Activated CD4-positive, alpha-beta T cell treated with anti-CD3 and anti-CD28 coated beads for 48 hours (primary cell): ENCODE measurements around the gene SPAAR.
A peak's percentile ranks its signal among the peaks of the same experiment; 100 is the strongest.
"Not testable (repeated sequence)": the region's sequence is repeated elsewhere in the genome, so short reads cannot be mapped to it uniquely, and the experiment has no call there.

ENCODE experiments used
- DNase-seq: peaks from one replicate; pipeline ENCODE4 v3.0.0-alpha.2; 2020

Gene SPAAR

DNA sequence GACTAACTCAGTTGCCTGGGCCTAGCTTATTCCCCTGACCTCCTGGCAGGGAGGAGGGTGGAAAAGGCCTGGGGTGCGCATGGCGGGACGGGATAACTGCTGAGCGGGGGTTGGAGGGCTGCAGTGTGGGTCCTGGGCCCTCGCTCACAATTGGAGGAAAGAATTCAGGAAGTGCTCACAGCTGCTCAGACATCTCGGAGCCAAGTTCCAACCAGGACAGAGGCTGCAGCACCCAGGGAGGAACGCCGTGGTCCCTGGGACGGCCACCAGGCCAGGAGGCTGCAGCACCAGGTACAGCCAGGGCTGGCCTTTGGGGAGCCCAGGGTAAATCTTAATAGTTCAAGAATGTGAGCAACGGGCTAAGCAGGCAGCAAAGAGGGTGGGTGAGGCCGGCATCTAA lies at the start of gene SPAAR:
Gene SPAAR, plus strand, starts transcription at position 217 of the 400 bp plus-strand sequence. CDS start 974 bp downstream, outside the sequence.
- DNase-seq = no peak

DNA sequence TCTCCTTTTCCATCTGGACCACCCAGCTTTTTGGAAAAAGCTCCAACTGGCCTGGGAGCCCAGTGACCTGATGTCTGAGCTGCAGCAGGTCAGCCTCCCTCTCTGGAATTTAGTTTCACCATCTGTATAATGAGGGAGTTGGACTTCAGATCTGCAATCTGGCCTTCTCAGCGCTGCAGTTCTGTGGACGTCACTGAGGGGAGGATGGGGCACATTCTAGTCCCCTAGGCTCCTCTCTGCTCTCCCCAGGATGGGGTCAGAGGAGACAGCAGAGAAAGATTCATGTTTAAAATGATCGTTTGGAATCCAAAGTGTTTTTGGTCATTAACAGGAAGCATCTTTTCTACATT lies 49.3 kb upstream of the SPAAR start:
- DNase-seq = no peak

- DNase-seq = no peak
Measured at GRCh38 chr9:35861161-35861897, 48.0 kb upstream of the SPAAR start.

- no peak for DNase-seq
Measured at GRCh38 chr9:35862328-35862727, 47.0 kb upstream of the SPAAR start.

DNA sequence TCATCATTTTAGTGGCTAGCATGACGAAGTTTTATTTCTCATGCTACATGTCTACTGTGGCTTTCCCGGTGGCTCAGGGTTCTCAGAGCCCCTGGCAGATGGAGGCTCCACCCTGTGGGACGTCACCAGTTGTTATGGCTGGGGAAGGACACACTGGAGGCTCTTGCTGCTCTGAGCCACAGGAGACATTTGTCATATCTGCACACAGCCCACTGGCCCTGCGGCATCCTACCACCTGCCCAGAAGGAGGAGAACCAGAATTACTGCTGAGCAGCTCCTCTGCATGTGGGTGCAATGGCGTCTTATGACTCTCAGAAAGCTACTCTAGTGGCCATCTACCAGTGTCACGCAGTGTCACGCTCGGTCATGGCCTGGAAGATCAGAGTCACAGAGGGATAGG lies 45.7 kb upstream of the SPAAR start:
- DNase-seq = no peak

- no peak for DNase-seq
Measured at GRCh38 chr9:35864695-35865255, 44.5 kb upstream of the SPAAR start.

- DNase-seq = no peak
Measured at GRCh38 chr9:35867538-35867937, 41.8 kb upstream of the SPAAR start.

GRCh38 chr9:35868933-35869332 lies 40.4 kb upstream of the SPAAR start:
- no peak for DNase-seq

DNA sequence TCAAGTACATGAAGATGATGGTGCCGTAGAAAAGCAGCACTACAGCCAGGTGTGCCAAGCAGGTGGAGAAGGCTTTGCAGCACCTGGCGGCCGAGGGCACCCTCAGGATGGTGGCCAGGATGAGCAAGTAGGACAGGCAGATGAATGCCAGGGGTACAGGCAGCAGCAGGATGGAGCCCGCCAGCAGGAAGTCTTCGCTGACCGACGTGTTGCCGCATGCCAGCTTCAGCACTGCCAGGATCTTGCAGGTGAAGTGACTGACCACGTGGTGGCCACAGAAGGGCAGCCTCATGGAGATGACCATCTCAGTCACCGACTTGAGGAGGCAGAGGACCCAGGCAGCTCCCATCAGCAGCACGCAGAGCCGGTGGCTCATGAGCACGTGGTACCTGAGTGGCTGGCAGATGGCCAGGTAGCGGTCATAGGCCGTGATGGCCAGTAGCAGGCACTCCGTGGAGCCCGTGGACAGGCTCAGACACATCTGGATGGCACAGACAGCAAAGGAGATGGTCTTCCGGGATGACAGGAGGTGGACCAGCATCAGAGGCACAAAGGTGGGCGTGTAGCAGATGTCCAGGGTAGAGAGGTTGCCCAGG lies 39.6 kb upstream of the SPAAR start:
- no peak for DNase-seq

DNA sequence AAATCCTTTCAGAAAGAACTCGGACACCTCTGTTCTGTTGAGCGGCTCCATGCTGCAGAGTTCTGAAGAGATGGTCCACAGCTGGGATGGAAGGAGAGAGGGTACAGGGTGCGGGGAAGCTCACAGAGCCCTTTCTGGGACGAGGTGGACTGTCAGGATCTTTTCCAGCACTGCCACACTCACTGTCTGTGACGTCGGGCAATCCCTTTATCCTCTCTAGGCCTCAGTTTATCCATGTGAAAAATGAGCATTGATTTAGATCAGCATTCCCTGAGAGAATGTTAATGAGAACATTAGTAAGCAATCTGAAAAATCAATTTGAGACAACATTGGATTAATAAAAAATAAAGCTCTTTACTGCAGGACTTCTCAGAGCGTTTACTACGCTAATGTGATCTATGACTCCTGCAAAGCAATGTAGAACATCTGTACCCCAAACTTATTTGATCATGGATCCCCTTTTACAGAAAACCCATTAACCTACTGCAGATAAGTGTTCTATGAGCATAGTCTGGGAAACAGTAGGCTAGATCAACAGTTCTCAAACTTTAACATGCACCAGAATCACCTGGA lies 38.9 kb upstream of the SPAAR start, which contains the start of gene OR13J1:
Gene OR13J1, minus strand, starts transcription at position 51 of the 573 bp plus-strand sequence. Its CDS starts 0 bp downstream, at position 51.
- DNase-seq = no peak

- no peak for DNase-seq
Measured at GRCh38 chr9:35871545-35871944, 37.7 kb upstream of the SPAAR start.

DNA sequence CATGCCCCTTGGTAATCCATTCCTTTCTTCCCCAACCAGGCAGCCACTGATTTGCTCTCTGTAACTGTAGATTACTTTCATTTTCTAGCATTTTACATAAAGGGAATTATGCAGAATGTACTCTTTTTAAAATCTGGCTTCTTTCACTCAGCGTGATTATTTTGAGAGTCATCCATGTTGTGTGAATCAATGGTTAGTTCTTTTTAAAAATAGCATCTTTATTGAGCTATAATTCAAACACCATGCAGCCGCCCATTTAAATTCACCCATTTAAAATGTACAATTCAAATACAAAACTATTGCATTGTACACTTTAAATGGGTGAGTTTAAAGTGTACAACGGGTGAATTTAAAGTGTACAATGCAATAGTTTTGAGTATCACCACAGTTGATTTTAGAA lies 36.8 kb upstream of the SPAAR start:
- DNase-seq = no peak

DNA sequence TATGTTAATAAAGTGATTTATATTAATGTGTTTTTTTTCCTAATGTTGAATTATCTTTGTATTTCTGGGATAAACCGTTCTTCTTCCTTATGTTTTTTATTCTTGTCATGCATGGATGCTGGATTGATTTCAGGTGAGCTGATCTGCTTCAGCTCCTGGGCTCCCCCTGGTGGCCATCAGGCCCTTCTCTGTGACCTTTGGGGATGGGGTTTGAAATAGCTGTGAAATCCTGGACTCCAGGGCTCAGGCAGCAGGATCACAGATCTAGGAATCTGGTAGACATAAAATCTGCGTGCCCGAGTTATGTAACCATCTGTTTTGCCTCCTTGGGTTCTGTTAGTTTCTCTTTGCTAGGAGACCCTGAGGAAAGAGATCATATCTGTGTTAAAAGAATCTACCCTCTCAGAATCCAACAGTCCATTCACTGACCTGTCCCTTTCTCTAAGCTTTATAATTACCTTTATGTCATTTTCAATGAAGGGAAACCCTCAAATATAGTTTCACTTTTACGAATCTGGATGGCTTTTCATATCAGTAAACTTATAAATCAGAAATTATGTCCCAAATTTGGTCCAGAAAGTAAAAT lies 26.9 kb upstream of the SPAAR start:
- peak; percentile 86 for DNase-seq

- no peak for DNase-seq
Measured at GRCh38 chr9:35882996-35883395, 26.3 kb upstream of the SPAAR start.

DNA sequence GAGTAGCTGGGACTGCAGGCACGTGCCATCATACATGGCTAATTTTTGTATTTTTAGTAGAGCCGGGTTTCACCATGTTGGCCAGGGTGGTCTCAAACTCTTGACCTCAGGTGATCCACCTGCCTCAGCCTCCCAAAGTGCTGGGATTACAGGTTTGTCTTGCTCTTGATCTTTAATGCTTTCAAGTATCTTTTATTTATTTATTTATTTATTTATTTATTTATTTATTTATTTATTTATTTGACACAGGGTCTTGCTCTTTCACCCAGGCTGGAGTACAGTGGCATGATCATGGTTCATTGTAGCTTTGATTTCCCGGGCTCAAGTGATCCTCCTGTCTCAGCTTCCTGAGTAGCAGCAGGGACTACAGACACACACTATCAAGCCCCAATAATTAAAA lies 24.4 kb upstream of the SPAAR start:
- not testable (repeated sequence) for DNase-seq

DNA sequence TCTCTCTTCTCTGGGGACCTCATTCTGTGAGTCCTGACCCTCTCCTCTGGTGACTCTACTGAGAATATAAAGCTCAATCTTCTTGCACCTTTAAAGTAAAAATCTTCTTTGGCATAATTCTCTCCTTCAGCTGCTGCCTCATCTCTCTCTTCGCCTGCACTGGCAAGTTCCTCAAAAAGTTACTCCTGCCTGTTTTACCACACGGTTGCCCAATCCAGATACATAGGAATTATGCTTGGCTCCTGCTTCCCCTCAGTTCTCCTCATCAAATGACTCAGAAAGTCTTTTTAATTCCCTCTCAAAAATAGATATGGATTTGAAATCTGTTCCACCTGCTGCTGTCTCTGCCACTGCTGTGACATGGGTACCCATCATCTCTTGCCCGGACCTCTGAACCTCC lies 17.6 kb upstream of the SPAAR start:
- DNase-seq = no peak

DNA sequence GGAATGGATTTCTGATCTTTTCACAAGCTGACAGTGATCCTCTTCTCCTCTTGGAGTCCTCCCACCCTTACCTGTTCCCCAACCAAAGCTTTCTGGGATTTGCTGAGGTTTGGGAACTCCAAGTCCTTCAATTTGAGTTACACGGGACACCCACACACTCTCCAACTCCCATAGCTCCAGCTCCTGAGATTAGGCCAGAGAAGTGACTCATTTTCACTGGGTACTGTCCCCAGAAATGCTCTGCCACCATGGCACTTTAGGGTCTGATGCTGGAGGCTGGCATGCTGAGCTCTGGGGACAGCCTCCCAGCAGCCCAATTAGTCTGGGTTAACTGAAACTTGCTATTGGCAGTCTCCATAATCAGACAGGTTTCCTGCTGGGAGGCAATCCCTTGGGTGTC lies 17.2 kb upstream of the SPAAR start:
- DNase-seq = no peak

DNA sequence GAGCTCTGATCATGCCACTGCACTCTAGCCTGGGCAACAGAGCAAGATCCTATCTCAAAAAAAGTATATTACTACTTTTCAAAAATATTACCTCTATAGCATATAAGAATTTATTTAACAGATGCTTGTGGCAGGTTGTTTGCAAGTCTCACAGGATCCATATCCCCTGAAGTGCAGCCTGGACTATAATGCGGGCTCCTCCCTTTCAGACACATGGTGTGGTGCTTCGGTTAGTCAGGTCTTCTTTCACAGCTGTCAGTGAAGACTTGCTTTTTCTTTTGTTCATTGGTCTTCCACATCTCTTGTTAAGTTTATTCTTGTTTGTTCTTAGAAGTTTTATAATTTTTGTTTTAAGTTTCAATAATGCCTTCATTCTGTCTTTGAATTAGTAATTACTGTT lies 12.7 kb upstream of the SPAAR start:
- DNase-seq = no peak

DNA sequence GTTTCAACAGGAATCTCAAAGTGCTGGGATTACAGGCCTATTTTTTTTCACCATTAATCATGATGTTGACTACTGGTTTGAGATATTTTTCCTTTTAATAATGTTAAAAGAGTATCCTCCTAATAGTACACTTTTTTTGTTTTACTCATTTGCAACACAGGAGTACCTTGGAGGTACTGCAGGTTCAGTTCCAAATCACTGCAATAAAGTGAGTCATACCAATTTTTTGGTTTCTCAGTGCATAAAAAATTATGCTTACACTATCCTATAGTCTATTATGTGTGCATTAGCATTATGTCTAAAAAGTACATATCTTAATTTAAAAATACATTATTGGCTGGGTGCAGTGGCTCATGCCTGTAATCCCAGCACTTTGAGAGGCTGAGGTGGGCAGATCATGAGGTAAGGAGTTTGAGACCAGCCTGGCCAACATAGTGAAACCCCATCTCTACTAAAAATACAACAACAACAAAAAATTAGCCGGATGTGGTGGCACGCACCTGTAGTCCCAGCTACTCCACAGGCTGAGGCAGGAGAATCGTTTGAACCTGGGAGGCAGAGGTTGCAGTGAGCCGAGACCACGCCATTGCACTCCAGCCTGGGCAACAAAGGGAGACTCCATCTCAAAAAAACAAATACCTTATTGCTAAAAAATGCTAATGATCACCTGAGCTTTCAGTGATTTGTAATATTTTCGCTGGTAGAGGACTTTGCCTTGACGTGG lies 11.8 kb upstream of the SPAAR start:
- not testable (repeated sequence) for DNase-seq

DNA sequence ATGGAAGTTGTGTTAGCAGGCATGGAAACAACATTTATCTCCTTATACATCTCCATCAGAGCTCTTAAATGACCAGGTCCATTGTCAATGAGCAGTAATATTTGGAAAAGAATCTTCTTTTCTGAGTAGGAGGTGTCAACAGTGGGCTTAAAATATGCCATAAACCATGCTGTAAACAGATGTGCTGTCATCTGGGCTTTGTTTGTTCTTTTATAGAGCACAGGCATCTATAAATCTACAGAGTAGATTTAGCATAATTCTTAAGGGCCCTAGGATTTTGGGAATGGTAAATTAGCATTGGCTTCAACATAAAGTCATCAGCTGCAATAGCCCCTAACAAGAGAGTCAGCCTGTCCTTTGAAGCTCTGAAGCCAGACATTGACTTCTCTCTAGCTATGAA lies 11.0 kb upstream of the SPAAR start:
- DNase-seq = no peak

DNA sequence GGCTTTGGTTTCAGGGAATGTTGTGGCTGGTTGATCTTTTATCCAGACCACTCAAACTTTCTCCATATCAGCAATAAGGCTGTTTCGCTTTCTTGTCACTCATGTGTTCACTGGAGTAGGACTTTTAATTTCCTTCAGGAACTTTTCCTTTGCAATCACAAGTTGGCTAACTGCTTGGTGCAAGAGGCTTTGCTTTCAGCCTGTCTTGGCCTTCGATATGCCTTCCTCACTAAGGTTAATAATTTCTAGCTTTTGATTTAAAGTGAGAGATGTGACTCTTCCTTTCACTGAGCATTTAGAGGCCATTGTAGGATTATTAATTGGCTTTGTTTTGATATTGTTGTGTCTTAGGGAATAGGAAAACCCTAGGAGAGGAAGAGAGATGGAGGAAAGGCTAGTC lies 10.3 kb upstream of the SPAAR start:
- no peak for DNase-seq

DNA sequence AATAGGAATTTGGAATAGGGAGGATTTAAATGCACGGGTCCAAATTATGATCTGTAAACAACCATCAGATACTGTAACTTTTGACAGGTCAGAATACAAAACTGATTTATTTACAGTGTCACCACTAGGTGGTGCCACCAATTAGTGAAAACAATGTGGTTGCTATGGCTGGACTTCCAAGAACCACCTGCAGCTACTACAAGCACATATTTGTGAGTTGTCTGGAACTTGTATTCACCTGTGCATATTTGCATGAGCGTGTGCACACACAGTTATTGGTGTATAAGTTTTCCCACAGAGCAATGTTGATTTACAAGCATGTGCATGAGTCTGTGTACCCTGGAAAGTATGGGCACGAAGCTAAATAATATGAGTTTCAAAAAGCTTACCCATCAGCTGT lies 6.2 kb upstream of the SPAAR start:
- DNase-seq = peak; percentile 30

DNA sequence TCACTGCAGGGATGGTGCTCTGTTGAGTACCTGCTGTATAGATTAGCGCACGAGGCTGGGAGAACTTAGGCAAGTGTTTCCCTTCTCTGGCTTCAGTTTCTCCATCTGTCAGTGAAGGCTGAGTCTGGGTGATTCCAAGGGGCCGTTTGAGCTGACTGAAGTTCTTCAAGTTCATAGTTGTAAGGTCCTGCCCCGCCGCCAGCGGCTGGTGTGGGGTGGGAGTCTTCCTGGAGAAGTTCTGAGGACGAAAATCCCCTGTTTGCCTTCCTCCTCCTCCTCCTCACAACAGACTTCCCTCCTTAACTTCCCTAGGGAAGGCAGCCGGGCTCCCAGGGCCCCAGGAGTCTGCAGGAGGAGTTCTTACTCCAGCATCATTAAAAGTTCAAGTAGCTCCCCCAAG lies 5.0 kb upstream of the SPAAR start:
- no peak for DNase-seq
